HG03060 (cell line): ENCODE data around the gene MOCS1.

Experiments
- ATAC-seq: cut with Tn5 transposase; IDR thresholded peaks from one replicate; pipeline ENCODE4 v1.9.1; 2021; ENCODE audit warnings: low read depth, moderate number of reproducible peaks; ENCODE audit not compliant: unreplicated experiment

MOCS1 gene

GRCh38 chr6:39905640-39905975, 28.7 kb downstream of the MOCS1 start:
- no peak for ATAC-seq

DNA sequence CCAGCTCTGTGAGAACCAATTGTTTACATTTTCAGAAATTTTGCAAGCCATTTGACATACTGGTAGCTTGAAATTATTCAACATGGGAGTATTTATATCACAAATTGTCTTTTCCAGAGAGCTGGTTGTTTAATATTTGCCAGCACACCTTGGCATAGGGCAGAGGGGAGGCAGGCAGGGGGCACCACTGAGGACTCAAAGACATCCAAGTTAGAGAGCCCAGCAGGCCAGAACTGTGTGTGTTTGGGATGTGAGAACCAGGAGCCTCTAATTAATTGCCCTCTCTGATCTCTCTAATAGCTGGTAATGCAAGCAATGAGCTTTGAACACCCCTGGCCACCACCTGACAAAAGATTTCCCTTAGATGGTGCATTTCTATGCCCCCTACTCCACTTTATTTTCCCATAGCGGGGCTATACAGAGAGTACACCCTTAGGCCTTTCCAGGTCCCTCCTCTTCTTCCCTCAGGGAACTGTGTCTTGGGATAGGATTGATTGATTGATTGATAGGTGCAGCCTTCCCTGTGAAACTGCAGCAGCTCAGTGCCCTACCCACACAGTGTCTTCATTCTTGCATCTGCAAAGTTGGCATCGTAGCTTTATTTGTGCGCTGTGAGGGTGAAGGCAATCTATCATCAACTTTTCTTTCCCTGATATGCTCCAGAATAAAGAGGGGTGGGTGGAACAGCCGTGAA, 29.2 kb downstream of the MOCS1 start:
- no peak for ATAC-seq

DNA sequence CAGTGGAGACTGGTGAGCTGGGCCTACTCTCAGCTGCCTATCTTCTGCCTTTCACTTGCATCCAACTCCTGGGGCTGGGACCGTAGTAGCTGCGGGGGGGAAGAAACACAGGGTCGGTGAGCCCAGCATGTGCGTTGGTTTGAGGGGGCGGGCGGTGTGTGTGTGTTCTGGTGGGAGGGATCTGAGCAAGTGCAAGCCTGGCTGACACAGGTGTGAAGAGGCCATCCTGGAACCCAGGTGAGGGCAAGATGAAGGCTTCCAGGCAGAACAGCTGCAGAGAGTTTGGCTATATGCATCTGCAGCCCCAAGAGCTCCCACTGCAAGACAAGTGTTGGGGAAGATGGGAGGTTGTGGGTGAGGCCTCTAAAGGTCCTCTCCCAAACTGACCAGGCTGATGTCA, 30.6 kb downstream of the MOCS1 start:
- no peak for ATAC-seq

DNA sequence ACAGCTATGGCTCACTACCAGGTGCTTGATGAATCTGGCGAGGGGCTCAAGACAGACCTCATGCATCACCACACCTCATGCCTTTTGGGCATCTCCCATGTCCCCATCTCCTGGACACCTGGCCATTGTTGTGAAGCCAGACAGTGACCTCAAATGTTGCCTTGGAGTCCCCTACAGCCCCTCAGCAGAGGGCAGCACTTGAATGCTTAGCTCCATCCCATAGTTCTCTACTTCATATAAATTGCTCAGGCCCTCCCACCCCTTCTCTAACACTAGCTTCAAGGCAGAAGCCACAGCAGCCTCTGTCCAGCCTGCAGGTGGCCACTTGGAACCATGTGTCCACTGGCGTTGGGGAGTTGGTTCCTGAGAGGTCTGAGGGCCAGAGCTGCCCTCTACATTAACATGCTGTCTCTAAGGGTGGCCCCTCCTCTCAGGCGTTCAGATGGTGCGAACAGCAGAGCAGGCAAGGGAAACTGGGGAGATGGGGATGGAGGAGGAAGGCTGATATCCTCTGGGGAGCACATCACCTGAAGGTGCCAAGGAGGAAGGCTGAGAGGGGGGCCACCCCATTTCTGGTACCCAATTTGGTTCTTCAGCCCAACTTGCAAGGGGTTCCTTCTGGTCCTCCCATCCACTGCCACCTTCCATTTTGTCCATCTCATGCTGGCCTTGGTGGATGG, 31.3 kb downstream of the MOCS1 start:
- no peak for ATAC-seq

DNA sequence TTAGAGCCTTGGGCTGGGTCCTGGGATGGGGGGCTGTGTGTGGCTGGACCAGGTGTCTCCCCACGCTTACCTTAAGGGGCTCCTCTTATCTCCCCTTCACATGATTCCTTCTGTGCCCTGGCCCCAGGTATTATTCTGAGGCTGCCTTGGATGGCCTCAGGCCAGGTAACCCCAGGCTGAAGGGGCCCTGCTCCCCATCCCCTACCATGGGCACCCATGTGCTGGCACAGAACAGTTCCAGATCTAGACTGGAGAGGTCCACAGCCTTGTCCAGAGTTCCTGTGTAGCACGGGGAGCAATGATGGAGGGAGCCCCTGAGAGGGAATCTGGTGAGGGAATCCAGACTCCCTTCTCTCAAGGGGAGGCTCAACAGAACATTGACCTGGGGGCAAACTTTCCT, 32.1 kb downstream of the MOCS1 start:
- no peak for ATAC-seq

GRCh38 chr6:39901670-39902069, 32.6 kb downstream of the MOCS1 start:
- no peak for ATAC-seq

- no peak for ATAC-seq
Observed at GRCh38 chr6:39901116-39901655, 33.1 kb downstream of the MOCS1 start.

DNA sequence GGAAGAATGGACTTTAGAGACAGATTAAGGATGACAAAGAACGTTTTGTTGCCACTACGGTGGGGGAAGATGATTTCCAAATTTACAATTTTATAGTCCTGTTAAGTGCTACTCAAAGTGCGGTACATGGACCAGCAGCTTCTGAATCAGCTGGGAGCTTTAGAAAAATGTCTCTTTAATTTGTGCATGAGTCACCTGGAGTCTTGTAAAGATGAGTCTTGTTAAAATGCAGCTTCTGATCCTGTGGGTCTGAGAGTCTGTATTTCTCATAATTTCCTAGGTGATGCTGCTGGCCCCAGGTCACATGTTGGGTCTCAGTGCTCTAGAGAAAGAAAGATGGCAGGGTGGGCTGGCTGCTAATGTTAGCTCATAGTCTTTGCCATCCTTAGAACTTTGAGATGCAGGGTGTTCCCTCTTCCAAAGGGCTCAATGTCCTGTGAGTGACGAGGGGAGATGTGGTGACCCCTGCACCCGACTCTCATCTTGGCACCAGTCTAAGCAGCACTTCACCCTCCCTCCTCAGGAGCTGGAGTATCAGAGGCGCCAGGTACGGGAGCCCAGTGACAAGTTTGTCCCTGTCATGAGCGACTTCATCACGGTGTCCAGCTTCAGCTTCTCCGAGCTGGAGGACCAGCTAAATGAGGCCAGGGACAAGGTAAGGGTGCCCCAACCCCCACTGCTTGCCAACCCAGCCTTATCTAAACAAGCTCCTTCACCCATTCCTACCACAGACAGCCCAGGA, 34.5 kb downstream of the MOCS1 start:
- no peak for ATAC-seq

DNA sequence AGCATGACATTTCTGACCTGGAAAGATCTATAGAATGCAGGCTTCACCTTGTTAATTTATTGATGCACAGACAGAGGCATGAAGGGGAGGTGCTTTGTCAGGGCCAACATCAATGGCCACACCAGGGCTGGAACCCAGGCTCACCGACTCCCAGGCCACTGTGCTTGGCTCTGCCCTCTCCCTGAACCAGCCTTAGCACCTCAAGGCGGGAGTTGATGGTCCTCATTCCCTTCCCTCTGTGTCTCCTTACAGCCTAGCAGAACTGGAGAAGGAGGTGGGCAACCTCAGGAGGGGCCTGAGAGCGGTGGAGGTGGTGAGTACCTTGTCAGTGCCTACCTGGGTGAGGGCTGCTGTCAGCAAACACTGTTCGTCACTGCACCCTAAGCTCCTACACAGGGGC, 35.6 kb downstream of the MOCS1 start:
- ATAC-seq: no peak

DNA sequence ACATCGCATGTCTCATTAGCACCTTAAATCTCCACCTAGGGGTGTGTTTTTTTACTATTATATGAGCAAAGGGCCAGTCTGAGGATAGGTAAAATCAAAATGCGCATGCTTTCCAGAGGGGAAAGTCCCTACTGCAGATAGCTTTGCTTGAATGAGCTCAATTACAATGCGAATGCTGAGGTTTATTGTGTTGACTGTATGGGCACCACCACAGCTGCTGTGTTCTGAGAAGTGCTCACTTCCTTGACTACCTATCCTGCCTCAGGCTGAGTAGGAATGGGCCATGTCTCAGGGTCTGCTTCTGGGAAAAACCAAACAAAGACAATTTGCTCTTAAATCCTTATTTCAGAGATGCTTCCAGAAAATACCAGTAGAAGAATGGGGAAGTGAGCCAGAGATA, 36.6 kb downstream of the MOCS1 start:
- ATAC-seq: no peak

GRCh38 chr6:39896701-39897100, 37.6 kb downstream of the MOCS1 start:
- ATAC-seq: no peak

GRCh38 chr6:39893286-39893685, 41.0 kb downstream of the MOCS1 start:
- ATAC-seq: no peak

DNA sequence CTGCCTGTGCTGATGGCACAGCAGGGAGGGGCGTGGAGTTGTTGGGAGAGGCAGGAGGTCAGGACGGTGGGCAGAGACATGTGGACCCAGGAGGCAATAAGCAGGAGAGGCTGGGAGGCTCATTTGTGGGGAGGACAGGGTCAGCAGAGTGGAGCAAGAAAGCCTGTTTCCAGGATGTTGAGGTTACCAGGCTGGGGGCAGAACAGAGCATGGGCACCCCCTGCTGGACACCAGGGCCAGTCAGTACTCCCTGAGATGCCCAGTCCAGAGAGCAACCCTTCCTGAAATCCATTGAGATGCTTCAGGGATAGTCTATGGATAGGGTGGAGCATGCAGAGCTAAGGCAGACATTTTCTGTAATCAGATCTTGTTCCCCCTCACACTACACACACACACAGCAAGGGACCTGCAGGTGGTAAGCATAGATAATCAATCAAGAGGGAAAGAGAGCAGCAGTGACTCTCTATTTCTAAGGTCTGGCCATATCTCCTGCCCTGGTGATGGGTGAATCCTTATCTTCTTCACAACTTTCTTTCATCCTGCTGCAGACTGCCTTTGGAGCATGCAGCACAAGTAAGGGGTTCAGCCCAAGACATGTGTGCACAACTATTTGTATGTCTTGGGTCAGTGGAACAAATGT, 41.7 kb downstream of the MOCS1 start:
- no peak for ATAC-seq

DNA sequence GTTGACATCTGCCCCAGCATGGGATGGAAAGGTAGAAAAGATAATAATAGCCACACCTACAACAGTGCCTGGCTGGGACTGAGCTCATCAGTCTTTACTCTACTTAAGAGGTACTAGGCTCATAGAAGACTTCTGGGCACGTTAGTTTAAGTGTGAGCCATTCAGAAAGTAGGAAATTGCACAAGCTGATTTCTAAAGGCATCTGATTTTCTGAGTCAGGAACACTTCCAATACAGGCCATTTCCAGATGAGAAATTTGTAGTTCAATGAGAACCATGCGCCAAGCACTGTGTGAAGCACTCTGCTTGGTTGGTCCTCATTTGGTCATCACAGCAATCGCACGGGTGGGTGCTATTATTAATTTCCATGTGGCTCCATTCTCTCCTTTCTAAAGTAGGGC, 42.3 kb downstream of the MOCS1 start:
- ATAC-seq: no peak

- no peak for ATAC-seq
Observed at GRCh38 chr6:39891353-39891752, 42.9 kb downstream of the MOCS1 start.

- ATAC-seq: no peak
Observed at GRCh38 chr6:39889229-39889628, 45.0 kb downstream of the MOCS1 start.

GRCh38 chr6:39887692-39888450, 46.4 kb downstream of the MOCS1 start:
- no peak for ATAC-seq

GRCh38 chr6:39886871-39887270, 47.4 kb downstream of the MOCS1 start:
- no peak for ATAC-seq

GRCh38 chr6:39885691-39886090, 48.6 kb downstream of the MOCS1 start:
- ATAC-seq: no peak

DNA sequence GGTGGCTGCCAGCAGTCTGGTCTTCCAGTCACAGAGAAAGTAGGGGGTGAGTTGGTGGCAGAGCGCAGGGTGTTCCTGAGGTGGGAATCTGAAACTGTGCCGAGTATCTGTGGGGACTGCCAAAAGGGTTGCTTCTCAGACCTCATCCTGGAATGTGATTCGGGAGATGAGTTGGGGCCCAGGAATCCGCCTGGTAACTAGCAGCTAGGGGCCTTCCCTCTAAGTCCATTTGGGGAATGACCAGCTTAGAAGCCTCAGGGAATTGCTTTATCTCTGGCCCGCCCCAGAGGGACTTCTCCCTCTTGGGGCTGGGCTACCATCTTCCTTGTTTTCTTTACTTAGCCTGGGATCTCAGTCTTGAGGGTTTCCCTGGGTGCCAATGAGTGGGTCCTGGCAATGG, 49.6 kb downstream of the MOCS1 start:
- no peak for ATAC-seq
